K562 (cell line): ENCODE results near the gene SOWAHB.

Experiments
- CTCF ChIP-seq, 3 experiments: IDR thresholded peaks in 2 of 3; conservative IDR thresholded peaks in 1 of 3; 2 replicates each; pipeline ENCODE4 v1.5.1; 2011 to 2012; ENCODE audit warnings: low read length in 3 of 3, mild to moderate bottlenecking in 3 of 3, control low read depth in 2 of 3, improper control_type of control experiment in 1 of 3, inconsistent platforms in 1 of 3, low read depth in 1 of 3, mixed read lengths in 1 of 3, moderate library complexity in 1 of 3; ENCODE audit not compliant: insufficient read depth in 2 of 3
- E2F4 ChIP-seq: sonication (generic); formaldehyde crosslinking; IDR thresholded peaks from 2 replicates; pipeline ENCODE4 v1.8.0; 2022; ENCODE audit warnings: mild to moderate bottlenecking, low read depth, missing genetic modification reagents
- EZH2 ChIP-seq: IDR thresholded peaks from 2 replicates; pipeline ENCODE4 v1.6.1; 2012; ENCODE audit warnings: low read depth, mild to moderate bottlenecking, inconsistent platforms, low read length, borderline replicate concordance
- GTF2A2 ChIP-seq: IDR thresholded peaks from 2 replicates; pipeline ENCODE4 v1.6.1; 2016; ENCODE audit warnings: mild to moderate bottlenecking, missing genetic modification characterization, missing compliant biosample characterization
- NFE2 ChIP-seq: IDR thresholded peaks from 2 replicates; pipeline ENCODE4 v1.6.1; 2014; ENCODE audit warnings: antibody characterized with exemption, low read depth
- NFE2L1 ChIP-seq: fragments of 450-650 bp; IDR thresholded peaks from 2 replicates; pipeline ENCODE4 v1.6.1; 2016; ENCODE audit warnings: missing genetic modification characterization, low read depth, mild to moderate bottlenecking, missing compliant biosample characterization, moderate library complexity, borderline replicate concordance
- NR4A1 ChIP-seq, 2 experiments: fragments of 250-450 bp in 1 of 2; fragments of 450-650 bp in 1 of 2; sonication (Bioruptor Pico) in 1 of 2; IDR thresholded peaks; 2 replicates each; pipeline versions ENCODE4 v1.4.0 to v1.6.1; 2016 to 2020; ENCODE audit warnings: mild to moderate bottlenecking in 2 of 2, missing compliant biosample characterization in 1 of 2, missing genetic modification characterization in 1 of 2, moderate library complexity in 1 of 2
- POLR2A ChIP-seq: fragments of 450-650 bp; conservative IDR thresholded peaks from 2 replicates; pipeline ENCODE4 v1.6.1; 2016
- ZNF3 ChIP-seq: fragments of 250-450 bp; sonication (Bioruptor Pico); IDR thresholded peaks from 2 replicates; pipeline ENCODE4 v1.5.0; 2021; ENCODE audit warnings: mild to moderate bottlenecking, moderate library complexity
- ZNF347 ChIP-seq: fragments of 450-650 bp; formaldehyde crosslinking; IDR thresholded peaks from 2 replicates; pipeline ENCODE4 v1.4.0; 2020; ENCODE audit warnings: low read depth, mild to moderate bottlenecking, moderate library complexity

GRCh38 chr4:76886214-76886613, 11.7 kb downstream of the SOWAHB start:
- TF ChIP-seq CTCF (IDR thresholded peaks at IDR 0.05 in 2 of 3, conservative IDR thresholded peaks at IDR 0.05 in 1 of 3; ENCODE audit: insufficient read depth in 2 of 3, low read depth in 1 of 3, low read length in 3 of 3) (no peak), E2F4 (CRISPR knock-in tag) (no peak), GTF2A2 (tag) (no peak), NR4A1 (CRISPR knock-in tag; IDR thresholded peaks at IDR 0.05) (no peak), NR4A1 (tag; IDR thresholded peaks at IDR 0.05) (no peak), NFE2 (no peak), NFE2L1 (tag) (no peak), ZNF347 (CRISPR knock-in tag) (no peak), EZH2 (no peak), POLR2A (no peak), ZNF3 (CRISPR knock-in tag) (no peak)
